GM12874 (cell line): ENCODE results near the gene TLL1.

Experiments used
- TF ChIP-seq, protein P1 (sequence below): IDR thresholded peaks from 2 replicates; pipeline ENCODE4 v1.5.1; 2011; ENCODE audit warnings: low read depth, mild to moderate bottlenecking, control low read depth, low read length, moderate library complexity; ENCODE audit not compliant: insufficient read depth

The TLL1 gene

GRCh38 chr4:165926307-165926706, 53.3 kb downstream of the TLL1 start:
- TF ChIP-seq, protein P1, sequence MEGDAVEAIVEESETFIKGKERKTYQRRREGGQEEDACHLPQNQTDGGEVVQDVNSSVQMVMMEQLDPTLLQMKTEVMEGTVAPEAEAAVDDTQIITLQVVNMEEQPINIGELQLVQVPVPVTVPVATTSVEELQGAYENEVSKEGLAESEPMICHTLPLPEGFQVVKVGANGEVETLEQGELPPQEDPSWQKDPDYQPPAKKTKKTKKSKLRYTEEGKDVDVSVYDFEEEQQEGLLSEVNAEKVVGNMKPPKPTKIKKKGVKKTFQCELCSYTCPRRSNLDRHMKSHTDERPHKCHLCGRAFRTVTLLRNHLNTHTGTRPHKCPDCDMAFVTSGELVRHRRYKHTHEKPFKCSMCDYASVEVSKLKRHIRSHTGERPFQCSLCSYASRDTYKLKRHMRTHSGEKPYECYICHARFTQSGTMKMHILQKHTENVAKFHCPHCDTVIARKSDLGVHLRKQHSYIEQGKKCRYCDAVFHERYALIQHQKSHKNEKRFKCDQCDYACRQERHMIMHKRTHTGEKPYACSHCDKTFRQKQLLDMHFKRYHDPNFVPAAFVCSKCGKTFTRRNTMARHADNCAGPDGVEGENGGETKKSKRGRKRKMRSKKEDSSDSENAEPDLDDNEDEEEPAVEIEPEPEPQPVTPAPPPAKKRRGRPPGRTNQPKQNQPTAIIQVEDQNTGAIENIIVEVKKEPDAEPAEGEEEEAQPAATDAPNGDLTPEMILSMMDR, result no peak

DNA sequence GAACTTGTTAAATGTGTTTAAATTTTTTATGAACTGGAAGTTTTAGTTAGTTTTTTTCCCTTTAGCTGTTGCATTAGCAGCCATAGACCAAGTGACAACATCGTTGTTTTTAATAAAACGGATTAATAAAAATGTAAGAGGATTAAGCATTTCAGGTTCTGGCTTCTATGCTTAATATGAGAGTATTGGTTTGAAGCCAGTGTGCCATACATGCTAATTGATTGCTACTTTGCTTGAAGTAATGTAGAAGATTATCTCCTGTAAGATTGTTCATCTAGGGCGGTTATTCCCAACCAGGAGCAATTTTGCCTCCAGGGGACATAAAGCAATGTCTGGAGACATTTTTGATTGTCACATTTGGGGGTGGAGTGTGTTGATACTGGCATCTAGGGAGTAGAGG, 54.3 kb downstream of the TLL1 start:
- TF ChIP-seq, protein P1, result no peak

GRCh38 chr4:165927815-165928214, 54.8 kb downstream of the TLL1 start:
- TF ChIP-seq, protein P1, result no peak

- TF ChIP-seq, protein P1, result no peak
Measured at GRCh38 chr4:165928601-165929000, 55.6 kb downstream of the TLL1 start.

DNA sequence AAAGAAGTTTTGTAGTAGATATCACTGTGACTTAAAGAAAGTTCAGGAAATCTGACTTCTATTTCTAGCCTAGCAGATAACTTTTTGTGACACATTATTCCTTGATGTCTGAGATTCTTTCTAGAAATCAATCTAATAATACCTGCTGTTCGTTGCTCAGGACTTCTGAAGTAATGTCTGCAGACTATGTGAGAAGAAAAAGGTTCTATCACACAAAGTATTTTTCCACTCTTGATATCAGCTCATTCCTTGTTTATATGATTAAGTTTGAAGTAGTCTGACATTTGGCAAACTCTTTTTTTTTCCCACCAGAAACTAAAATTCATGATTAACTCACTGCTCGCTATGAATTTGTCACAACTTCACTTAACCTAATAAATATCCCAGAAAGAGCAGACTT, 56.6 kb downstream of the TLL1 start:
- TF ChIP-seq, protein P1, result no peak

GRCh38 chr4:165931741-165932140, 58.7 kb downstream of the TLL1 start:
- TF ChIP-seq, protein P1, result no peak

DNA sequence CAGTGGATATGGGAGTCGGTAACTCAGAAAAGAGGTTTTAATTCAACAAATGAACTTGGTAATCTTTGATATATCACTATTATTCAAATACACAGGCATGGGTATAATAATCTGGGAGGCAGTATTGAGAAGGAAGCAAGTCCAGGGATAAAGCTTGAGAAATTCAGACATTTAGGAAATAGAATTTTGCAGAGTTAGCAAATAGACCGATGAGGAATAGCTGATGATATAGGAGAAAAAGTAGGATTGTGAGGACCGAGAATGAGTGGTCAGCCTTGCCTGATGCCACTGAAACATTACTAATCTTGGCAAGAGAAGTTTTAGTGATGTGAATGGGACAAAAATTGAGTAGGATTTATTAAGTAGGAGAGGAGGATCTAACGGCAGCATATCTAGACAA, 71.9 kb downstream of the TLL1 start:
- TF ChIP-seq, protein P1, result no peak

- TF ChIP-seq, protein P1, result no peak
Measured at GRCh38 chr4:165945991-165946390, 73.0 kb downstream of the TLL1 start.
